SIG-M5 (cell line): ENCODE data around the gene PRKCE.
"Not testable (repeated sequence)": the region's sequence is repeated elsewhere in the genome, so short reads cannot be mapped to it uniquely, and the experiment has no call there.

ENCODE experiments used
- DNase-seq: peaks from one replicate; lab custom pipeline; 2025; lab: John Stamatoyannopoulos, UW

PRKCE gene

DNA sequence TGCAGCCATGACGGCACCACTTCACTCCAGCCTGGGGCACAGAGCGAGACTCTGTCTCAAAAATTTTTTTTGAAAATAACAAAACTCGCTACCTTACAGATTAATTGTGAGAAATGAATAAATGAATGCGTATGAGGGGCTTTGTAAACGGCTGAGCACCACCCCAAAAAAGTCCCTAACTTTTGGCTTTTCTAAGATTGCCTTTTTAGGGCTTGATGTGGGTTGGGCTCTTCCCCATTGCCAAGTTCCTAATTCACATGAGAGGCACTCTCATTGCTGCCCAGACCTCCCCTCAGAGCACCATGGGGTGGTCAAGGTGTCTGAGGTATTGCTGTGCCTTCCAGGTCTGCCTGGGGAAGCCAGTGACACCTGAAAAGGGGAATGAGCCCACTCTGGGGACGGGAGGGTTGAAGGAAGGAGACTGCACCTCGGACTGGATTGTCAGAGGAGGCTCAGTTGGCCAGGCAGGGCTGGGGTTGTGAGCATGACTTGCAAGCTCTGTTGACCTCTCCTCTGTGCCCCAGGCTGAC is 186.4 kb downstream of the PRKCE start:
- DNase-seq, result no peak

DNA sequence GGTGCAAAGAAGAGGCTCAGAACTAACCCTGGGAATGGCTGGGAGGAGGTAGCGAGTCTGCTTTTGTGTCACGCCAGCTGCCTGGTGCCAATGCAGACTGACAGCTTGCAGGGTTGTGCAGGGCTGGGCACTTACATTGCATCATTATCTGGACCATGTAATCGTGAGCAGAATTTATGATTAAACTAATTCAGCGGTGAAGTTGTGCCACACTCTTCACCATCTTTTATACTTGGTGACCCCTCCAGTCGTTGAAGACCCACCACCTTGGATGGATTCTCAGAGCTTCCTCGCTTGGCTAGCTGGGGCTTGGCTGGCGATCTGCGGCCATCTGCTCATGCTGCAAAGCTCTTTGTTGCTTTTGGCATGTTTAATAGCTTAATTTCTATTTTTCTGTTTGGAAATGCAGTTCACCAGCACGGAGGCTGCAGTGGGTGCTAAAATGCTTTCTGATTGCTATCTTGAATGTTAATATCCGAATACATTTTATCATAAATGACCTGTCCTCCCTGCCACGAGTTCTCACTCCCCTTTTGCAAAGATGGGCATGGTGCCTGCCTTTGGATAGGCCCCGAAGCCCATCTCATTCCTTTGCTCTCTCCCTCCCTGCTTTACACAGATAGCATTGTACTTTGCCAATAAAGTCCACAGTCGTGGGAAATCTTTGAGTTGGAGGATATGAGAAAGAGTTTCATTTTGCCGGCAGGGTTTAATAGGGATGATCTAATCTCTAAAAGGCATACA is 188.2 kb downstream of the PRKCE start:
- DNase-seq, result no peak

DNA sequence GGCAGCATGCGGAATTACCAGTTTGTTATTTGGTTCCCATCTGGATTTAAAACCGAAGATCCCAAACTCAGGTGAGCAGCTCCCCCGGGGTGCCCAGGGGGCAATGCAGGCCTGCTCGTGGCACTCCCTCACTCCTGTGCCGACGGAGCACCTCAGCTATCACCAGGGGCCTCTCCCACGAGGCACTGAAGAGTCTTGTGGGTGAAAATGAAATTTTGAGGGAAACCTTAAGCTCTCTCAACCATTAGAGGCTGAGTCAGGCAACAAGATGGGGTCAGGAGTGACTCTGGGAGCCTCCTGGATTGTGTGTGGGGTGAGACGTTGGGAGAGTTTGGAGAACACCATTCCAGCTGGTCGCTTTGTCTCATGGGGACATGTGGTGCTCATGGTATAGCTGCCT is 189.0 kb downstream of the PRKCE start:
- no peak for DNase-seq

DNA sequence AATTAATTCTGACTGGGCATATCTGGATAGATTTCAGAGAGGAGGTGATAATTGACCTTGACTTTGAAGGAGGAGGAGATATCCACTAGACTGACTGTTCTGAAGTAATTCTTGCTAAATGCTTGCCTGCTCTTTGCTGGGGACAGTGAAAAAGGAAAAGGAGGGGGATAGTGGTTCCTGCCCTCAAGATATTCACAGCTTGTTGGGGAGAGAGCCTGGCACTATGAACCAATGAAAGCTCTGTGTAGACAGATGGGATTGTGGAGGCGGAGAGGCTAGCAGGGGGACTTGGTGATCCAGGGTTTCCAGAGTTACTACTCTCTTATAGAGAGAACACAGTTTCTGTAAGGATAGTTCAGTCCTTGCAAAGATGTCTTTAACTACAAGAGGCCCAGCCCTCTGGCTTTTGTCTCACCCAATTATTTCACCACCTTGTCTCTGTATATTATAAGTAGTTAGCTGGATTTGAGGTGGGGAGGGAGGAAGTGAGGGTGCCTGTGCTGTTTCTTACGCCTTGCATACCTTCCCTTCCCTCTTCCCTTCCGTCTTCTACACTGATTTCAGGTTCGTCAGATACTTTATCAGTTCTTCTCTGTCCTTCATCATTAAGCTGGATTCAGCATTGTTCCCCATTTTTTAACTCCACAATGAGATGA is 190.4 kb downstream of the PRKCE start:
- no peak for DNase-seq

DNA sequence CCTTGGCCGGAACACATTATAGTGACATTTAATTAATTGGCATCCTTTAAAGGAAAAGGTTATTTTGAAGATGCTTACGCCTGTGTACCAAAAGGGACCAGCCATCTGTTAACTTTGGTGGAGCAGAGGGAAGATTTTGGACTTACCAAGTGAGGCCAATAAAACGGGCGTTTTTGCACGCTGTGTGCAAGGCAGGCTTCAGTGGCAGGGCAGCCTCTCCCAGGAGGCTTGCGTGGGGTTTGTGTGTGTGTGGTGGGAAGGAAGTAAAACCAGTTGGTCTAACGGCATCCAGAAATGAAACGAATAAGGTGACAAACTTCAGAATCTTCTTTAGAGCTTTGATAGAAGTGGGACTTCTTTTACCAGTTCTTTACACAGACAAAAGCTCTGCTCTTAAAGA is 191.7 kb downstream of the PRKCE start:
- no peak for DNase-seq

DNA sequence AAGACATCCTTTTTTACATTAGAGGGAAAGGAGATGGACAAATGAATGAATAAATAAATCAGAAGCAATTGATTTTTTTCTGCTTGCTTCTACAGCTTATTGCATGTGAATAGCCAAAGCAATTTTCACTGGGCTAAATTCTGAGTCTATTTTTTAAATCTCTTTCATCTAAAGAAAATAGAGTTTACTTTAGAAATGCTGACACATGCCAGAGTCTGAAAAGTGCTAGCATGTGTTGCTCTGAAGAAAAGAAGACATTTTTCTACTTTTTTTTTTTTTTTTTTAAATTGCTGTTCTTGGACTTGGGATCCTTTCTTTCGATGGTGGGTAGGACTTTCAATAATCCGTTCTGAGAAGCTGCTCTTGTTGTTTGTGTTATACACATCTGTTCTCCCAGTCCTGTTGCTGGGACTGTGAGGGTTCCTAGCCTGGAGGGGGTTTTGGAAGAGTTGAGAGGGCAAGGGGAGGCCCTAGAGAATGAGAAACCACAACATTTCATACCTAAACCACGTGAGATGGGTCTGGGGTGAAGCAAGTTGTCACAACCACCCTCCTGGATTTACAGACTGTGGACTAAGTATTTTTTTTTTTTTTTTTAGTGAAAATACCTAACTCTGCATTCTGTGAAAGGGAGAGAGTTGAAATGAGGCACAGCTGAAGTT is 193.5 kb downstream of the PRKCE start:
- DNase-seq, result no peak

DNA sequence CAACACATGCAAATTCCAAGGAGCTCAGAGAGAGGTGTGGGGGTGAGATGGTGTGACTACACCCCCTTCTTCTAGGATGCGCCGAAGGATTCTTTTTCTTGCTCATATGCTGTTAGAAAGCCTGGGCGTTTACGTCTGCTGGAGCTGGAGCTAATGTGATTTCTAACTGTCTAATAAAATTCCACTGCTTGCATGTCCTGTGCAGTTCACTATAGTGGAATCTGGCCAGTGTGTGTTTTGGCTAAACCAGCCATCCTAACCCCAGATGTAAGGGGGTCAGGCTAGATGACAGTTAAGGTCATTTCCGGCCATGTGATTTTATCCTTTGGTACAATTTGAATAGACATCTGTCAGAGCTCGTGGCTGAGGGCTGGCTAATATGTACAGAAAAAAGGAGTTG is 194.1 kb downstream of the PRKCE start:
- DNase-seq, result no peak

DNA sequence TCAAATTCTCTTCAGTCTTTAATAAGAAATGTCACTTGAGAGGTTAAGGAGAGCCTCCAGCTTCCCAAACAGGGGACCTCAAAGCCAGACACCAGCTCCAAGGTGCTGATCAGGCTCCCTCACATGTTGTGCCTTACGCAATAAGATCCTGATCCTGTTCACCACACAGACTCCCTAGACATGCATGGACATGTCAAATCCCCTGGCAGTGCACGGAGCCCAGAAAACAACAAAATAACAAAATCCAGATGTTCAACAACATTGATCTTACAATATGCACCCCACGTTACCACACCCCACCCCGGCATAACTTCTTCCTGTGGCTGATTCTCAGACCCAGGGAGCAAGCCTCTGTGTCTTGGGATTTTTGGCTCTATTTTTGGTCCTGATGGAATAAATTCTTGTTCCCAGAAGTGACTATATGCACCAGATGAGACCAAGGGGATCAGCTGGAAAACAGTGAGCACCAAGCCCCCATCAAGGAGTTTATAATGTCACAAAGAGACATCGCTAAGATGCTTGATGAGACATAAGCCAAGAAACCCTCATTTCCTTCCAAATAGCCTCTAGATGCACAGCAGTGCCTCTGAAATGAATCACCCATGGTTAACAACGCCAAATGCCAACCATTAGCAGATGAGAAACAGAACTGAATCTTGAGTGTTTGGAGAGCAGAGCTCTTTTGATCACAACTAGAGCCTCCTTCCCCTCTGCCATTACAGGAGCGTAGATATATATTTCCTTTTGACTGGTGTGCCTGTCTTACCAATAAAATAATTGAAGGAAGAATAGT is 198.2 kb downstream of the PRKCE start:
- DNase-seq, result no peak

DNA sequence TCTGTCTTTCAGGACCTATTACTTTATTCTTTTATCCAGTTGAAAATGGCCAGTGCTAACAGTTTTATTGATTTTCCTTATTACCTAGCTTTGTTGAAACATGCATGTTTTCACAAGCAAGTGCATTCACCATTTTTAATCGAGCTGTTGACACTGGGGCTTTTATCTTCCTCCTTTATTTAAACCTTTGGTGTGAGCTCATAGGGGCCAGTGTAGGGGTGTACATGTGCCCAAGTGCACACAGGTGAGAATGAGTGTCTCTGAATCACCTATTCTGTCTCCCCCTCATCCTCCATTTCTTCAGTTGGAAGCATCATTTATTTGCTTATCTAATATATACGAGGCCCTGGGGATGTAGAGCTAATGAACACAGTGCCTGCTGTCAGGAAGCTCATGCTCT is 199.1 kb downstream of the PRKCE start:
- DNase-seq, result no peak

DNA sequence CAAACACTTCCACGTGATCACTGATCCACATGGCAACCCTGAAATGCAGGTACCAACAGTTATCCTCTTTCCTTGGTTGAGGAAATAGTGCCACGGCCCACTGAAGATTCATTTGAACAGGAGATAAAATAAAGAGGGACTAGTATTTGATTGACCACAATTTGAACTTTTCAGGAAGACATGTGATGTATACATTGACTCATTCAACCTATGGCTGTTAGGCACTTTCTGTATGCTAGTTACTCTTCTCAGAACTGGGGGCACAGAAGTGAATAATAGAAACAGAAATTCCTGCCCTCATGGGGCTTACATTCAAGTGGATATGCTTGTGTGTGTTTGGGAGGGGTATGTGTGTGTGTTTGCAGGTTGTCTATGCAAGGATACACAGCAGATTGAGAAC is 199.6 kb downstream of the PRKCE start:
- DNase-seq, result no peak

DNA sequence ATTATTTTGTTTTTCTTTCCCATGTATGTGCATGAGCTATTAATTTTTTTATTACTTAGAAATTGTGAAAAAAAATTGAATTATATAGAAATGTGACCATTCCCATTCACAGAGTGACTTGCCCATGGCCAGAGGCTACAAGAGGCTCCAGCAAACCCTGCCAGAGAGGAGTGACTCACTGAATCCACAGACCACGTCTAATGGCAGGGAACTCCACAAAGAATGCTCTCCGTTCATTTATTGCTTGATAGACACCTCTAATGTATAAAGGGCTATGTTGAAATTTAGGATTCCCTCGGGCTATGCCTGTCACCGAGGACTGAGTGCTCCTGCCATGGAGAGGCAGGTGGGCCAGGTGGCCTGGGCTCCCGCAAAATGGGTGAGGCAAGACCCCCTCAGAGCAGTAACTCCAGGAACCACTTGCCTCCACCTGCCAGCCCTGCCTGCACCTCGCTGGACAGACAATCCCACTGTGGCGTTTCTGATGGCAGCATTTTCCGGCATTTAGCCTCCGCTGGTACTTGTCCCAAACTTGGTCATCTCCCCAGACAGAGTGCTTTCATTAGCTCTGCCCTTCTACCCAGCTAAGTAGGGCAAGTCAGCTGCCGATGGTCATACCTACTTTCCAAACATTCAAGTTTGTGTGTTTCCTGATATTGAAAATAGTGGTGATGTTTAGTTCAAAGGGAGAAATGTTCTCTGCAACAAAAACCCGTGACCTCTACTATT is 200.3 kb downstream of the PRKCE start:
- no peak for DNase-seq

DNA sequence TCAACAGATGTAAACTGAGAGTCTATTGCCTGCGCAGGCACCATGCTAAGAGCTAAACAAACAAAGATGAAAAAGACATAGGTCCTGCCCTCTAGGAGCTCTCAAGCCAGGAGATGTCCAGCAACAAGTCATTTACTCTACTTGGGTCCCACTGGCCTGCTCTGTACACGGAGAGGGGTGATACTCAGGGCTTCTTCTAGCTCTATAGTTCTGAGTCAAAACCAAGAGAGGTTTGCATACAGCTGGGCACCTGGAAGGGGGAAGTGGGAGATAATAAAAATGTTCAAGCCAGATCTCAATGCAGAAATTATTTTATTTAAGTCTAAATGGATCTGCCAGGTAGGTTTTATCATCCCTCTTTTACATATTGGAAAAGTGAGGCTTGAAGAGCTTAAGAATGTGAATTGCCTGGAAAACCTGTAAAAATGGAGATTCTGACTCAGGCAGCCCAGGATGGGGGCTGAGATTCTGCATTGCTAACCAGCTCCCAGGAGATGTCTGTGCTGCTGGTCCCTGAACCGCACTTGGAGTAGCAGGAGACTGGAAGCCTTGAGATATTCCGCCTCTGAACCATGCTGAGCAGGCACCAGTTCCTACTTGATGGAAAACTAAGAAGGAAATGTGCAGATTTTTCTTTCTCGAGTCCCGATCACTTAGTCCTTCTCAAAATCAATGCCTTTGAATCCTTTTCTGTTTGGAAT is 201.1 kb downstream of the PRKCE start:
- no peak for DNase-seq

DNA sequence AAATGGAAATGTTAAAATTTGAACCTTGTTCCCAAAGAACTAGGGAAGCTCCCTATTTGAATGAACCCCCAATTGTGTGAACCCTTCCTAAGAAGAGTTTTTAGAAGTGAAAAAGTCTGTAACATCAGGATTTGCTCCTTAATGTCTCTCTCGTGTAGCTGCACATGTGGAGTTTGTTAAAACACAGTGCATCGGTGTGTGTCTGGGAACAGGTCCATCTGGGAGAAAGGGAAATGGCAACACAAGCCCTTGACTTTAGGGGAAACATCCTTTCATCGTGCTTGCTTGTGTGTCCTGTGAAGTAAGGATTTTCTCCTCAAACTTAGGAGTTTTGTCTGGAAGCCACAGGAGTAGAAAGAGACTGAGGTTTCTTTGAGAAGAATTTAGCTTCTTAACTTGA is 203.9 kb downstream of the PRKCE start:
- DNase-seq, result no peak

DNA sequence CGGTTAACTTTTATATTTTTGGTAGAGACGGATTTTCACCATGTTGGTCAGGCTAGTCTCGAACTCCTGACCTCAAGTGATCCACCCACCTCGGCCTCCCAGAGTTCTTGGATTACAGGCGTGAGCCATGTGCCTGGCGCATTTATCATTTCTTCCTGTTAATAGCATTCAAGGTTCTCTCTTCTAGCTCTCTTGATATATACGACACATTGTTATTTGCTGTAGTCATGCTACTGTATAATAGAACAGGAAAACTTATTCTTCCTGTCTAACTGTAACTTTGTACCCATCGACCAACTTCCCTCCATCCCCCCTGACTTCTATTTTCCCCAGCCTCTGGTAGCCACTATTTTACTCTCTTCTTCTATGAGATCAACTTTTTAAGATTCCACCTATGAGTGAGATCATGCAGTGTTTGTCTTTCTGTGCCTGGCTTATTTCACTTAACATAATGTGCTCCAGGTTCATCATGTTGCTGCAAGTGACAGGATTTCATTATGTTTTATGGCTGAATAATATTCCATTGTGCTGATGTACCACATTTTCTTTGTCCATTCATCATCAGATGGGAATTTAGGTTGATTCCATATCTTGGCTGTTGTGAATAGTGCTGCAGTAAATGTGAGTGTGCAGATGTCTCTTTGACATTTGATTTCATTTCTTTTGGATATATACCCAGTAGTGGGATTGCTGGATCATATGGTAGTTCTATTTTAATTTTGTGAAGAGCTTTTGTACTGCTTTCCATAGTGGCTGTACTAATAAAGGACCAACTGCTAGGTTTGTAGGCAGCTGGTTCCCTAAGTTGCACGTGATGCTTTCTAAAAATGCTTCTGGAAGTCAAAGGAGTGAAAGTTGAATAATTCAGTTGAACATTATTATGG is 205.2 kb downstream of the PRKCE start:
- DNase-seq, result no peak

DNA sequence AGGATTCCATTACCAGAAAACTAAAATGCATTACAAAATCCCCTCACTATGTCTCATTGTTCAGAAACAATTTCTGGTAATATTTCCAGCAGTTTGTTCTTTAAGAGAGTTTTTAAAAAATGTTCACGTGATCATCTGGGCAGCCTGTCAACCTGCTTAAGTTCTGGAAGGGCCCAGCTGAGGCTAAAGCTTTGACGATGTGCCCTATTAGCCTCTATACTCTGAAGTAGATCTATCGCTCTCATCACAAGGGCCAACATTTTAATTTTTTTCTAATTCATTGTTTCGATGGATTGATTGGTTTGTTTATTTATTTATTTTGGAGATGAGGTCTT is 205.8 kb downstream of the PRKCE start:
- no peak for DNase-seq

DNA sequence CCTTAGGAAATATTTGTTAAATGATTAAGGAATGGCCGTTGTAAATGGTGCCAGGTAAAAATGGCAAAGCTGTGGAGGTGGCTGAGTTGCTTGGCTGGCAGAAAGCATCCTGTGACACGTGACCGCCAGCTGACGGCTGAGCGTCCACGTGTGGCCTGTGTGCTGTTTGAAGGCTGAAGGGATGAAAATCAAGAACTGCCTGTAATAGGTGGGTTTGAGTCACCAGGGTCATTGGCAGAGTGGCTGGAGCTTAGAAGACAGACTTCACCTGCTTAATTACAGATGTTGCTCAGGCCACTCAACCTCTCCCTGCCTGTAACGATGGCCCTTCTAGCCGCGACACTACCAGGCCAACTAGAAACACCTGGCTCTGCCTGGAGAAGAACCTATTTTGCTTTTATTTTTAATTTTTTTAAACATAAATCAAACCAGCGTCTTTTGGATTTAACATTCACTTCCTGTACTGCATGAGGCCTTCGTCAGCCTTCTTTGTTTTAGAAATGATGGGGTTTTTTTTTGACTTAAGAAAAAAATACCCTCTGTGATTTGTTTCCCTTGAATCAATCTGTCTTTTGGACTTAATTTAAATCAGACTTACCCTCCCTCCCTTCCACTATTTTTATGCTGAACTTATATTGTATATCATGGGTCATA is 206.5 kb downstream of the PRKCE start:
- DNase-seq, result no peak

DNA sequence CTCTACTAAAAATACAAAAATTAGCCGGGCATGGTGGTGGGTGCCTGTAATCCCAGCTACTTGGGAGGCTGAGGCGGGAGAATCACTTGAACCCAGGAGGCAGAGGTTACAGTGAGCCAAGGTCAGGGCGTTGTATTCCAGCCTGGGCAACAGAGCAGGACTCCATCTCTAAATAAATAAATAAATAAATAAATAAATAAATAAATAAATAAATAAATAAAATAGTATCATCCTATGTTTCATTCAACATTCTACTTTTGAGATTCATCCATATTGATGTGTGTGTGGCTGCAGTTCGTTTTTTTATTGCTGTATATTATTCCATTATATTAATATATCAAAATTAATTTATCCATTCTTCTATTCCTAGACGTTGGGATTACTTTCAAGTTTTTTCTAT is 207.4 kb downstream of the PRKCE start:
- DNase-seq, result not testable (repeated sequence)

DNA sequence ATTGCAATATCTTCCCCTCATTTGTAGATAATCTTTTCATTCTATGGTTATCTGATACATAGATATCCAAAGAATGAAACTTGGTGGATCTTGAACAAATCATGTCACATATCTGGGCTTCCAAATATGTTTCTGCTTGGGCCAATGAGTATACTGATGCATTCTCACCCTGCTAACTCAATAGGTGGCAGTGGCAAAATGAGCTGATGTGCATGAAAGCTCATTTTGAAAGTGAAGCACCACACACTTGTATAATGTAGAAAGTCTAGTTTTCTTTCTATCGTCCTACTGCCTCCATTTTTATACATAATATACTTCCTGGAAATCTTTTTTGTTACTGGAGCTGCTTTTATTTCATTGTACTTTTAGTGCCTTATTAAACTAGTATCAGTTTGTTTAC is 208.2 kb downstream of the PRKCE start:
- no peak for DNase-seq
